Kidney (tissue), 14 donors: ENCODE data around the gene DNAJC16. TPM values are rescaled to one million over a fixed set of nuclear protein-coding genes. Genes with fewer than 3 reads are reported as not detected.
A peak's percentile ranks its signal among the peaks of the same experiment; 100 is the strongest.

Source experiments
- DNase-seq, 5 donors: peaks; one replicate each; pipeline ENCODE4 v3.0.0-alpha.2; 2013 to 2020
- FAIRE-seq: peaks from 2 replicates; lab custom pipeline; 2012; peaks lifted over from hg19 to GRCh38; lab: Jason Lieb, UNC
- H3K27ac ChIP-seq, 2 donors: one replicate each; pipeline ENCODE4 v1.7.0; 2013; ENCODE audit warnings: low read depth in 2 of 2, low read length in 2 of 2, inconsistent platforms in 1 of 2
- H3K27me3 ChIP-seq: one replicate; pipeline ENCODE4 v1.7.1; 2013; ENCODE audit warnings: low read length, inconsistent platforms; ENCODE audit not compliant: control insufficient read depth, insufficient read depth
- H3K36me3 ChIP-seq, 3 donors: one replicate each; pipeline versions ENCODE4 v1.7.0 to v1.7.1; 2013; ENCODE audit warnings: low read length in 3 of 3, control low read depth in 1 of 3, inconsistent platforms in 1 of 3; ENCODE audit not compliant: insufficient read depth in 3 of 3, control insufficient read depth in 2 of 3
- H3K4me1 ChIP-seq, 3 donors: one replicate each; pipeline versions ENCODE4 v1.7.0 to v1.7.1; 2013; ENCODE audit warnings: low read length in 3 of 3, inconsistent platforms in 1 of 3, low read depth in 1 of 3; ENCODE audit not compliant: control insufficient read depth in 2 of 3, insufficient read depth in 2 of 3
- H3K4me3 ChIP-seq, 3 donors: one replicate each; pipeline versions ENCODE4 v1.7.0 to v1.8.1; 2013; ENCODE audit warnings: low read length in 3 of 3, control low read depth in 1 of 3, inconsistent platforms in 1 of 3
- H3K9ac ChIP-seq, 3 donors: one replicate each; pipeline versions ENCODE4 v1.7.0 to v1.7.1; 2013; ENCODE audit warnings: low read length in 3 of 3, control low read depth in 1 of 3, inconsistent platforms in 1 of 3
- H3K9me3 ChIP-seq, 3 donors: one replicate each; pipeline versions ENCODE4 v1.7.0 to v1.7.1; 2013; ENCODE audit warnings: low read length in 3 of 3, control low read depth in 1 of 3, inconsistent platforms in 1 of 3; ENCODE audit not compliant: control insufficient read depth in 2 of 3, insufficient read depth in 1 of 3
- CTCF ChIP-seq: IDR thresholded peaks from 3 replicates; pipeline ENCODE4 v1.5.1; 2012; ENCODE audit warnings: mild to moderate bottlenecking, moderate library complexity, borderline replicate concordance; ENCODE audit not compliant: insufficient read depth; ENCODE audit errors: extremely low read depth
- intact Hi-C: fragments of 100-400 bp; cut with DNase I; formaldehyde crosslinking; loops from one replicate; pipeline ENCODE4 v1.11.1; 2022
- polyA plus RNA-seq: library from polyadenylated mRNA; stranded (reverse); fragments of 350-450 nt; fragmentation: Illumina TruSeq; extraction: RNeasy Lipid Tissue Mini Kit (QIAGEN cat#74804); gene quantifications from one replicate; pipeline ENCODE4 v1.2.3, GENCODE V29; 2014; ENCODE audit warnings: low read depth, low replicate concordance; ENCODE audit not compliant: insufficient read depth
- total RNA-seq: library from RNA; stranded (reverse); fragmentation: NEBNext Ultra II Directional; extraction: Animal tissue kit (Norgen Biotek cat#: 25700); gene quantifications from one replicate; pipeline ENCODE4 v1.2.1, GENCODE V29; 2021
- donor health status: control.
- donor health status: control.
- donor health status: control.
- donor health status: control.
- donor health status: control.
- donor health status: DM: yes; HTN: yes; CAD: no.
- donor health status: Normal renal cell carcinoma (clear cell type).

The DNAJC16 gene
- total and polyA plus RNA-seq, 2 donors from 2014 or later = 7.6 to 30.1 TPM

GRCh38 chr1:15492596-15492995, 34.1 kb upstream of the DNAJC16 start:
- TF ChIP-seq CTCF = no peak
- intact Hi-C loops = no loop called here
- no peaks in the 10 kb centered on the region for H3K4me1 ChIP-seq
- H3K9ac ChIP-seq = no peak overlapping the region
- H3K36me3 ChIP-seq = peaks cover 0 to 16% (median 15%) of the 10 kb centered on the region in 3 donors
- no peak overlapping the region for H3K4me3 ChIP-seq
- FAIRE-seq (no peak), DNase-seq (no peak)
- no peak overlapping the region for H3K27ac ChIP-seq
- no peaks in the 10 kb centered on the region for H3K9me3 ChIP-seq
- H3K27me3 ChIP-seq = no peaks in the 10 kb centered on the region

- intact Hi-C loops = no loop called here
Measured at GRCh38 chr1:15493869-15494390, 32.7 kb upstream of the DNAJC16 start.

GRCh38 chr1:15500184-15501178, 26.2 kb upstream of the DNAJC16 start:
- H3K27me3 ChIP-seq = no peaks in the 10 kb centered on the region
- FAIRE-seq = no peak
- TF ChIP-seq CTCF = no peak
- DNase-seq = peak in 4 of 5 donors; percentile 51 to 76 (median 63)
- H3K36me3 ChIP-seq = peaks cover 0 to 20% (median 5%) of the 10 kb centered on the region in 3 donors
- H3K4me1 ChIP-seq = no peaks in the 10 kb centered on the region
- no peaks in the 10 kb centered on the region for H3K9me3 ChIP-seq
- no peak overlapping the region for H3K4me3 ChIP-seq
- no peak overlapping the region for H3K9ac ChIP-seq
- intact Hi-C loops = no loop called here
- H3K27ac ChIP-seq = no peak overlapping the region

More at GRCh38 chr1:15493869-15494390, 32.7 kb upstream of the DNAJC16 start:
- DNase-seq (no peak), FAIRE-seq (no peak)
- no peak overlapping the region for H3K9ac ChIP-seq
- no peaks in the 10 kb centered on the region for H3K27me3 ChIP-seq
- no peak overlapping the region for H3K4me3 ChIP-seq
- H3K4me1 ChIP-seq = no peaks in the 10 kb centered on the region
- H3K36me3 ChIP-seq = peaks cover 0 to 16% (median 15%) of the 10 kb centered on the region in 3 donors
- no peaks in the 10 kb centered on the region for H3K9me3 ChIP-seq
- no peak for TF ChIP-seq CTCF
- H3K27ac ChIP-seq = no peak overlapping the region
